Measurements from ENCODE around the gene DNAH14.

- TF ChIP-seq EZH2 (optimal IDR thresholded peaks at IDR 0.05; ENCODE audit: low read depth, low read length), result no peak
- no peak for TF ChIP-seq CTCF (IDR thresholded peaks at IDR 0.05; ENCODE audit: low read length)
Measured at GRCh38 chr1:225422795-225423517, 493.5 kb downstream of the DNAH14 start.

Measured in MM.1S (cell line).